Smooth muscle cell of the pulmonary artery (primary cell): Measurements from ENCODE around the gene IMPDH1. TPM values are rescaled to one million over a fixed set of nuclear protein-coding genes. Genes with fewer than 3 reads are reported as not detected.

Experiments
- total RNA-seq: library from RNA; depleted of rRNA; stranded (reverse); fragments of >200 nt; gene quantifications from 2 replicates; pipeline ENCODE4 v1.2.3, GENCODE V29; 2014

The IMPDH1 gene
- total RNA-seq = 73.9 and 108 TPM in 2 replicates

GRCh38 chr7:128409596-128410450, at the start of gene IMPDH1:
TSS of gene IMPDH1 (minus strand) at chr7:128409982. CDS start at chr7:128409901, 81 bp downstream.

GRCh38 chr7:128455543-128456254, 45.9 kb upstream of the IMPDH1 start, which contains the start of gene HILPDA:
TSS of gene HILPDA (plus strand) at chr7:128455878. CDS start at chr7:128457269, 1,391 bp downstream.

GRCh38 chr7:128361411-128362379, 48.1 kb downstream of the IMPDH1 start, which contains the start of gene PRRT4:
TSS of gene PRRT4 (minus strand) at chr7:128361690.

GRCh38 chr7:128343554-128344430, 66.0 kb downstream of the IMPDH1 start, which contains the start of gene RBM28:
TSS of gene RBM28 (minus strand) at chr7:128343908. CDS start at chr7:128343793, 115 bp downstream.

Other genes with a start within 250 kb of the IMPDH1 start
- 0.17 and 8.9 TPM in 2 replicates for gene LEP, start 168.7 kb downstream of the IMPDH1 start, total RNA-seq
- gene RBM28, start 66.1 kb downstream of the IMPDH1 start, total RNA-seq = 10.3 and 14.2 TPM in 2 replicates
- gene PRRT4, start 48.3 kb downstream of the IMPDH1 start, total RNA-seq = 0.13 TPM in 1 of 2 replicates, not detected in the other
- gene HILPDA, start 45.9 kb upstream of the IMPDH1 start, total RNA-seq = 71.2 and 80.5 TPM in 2 replicates
- gene METTL2B, start 66.8 kb upstream of the IMPDH1 start, total RNA-seq = 29.3 and 35.7 TPM in 2 replicates